K562 (cell line): ENCODE data around the gene SAMD14.

Source experiments
- EP300 ChIP-seq: IDR thresholded peaks from 2 replicates; pipeline ENCODE4 v1.6.1; 2012; ENCODE audit warnings: low read length, improper control_type of control experiment
- HMGXB4 ChIP-seq: sonication (generic); formaldehyde crosslinking; IDR thresholded peaks from 2 replicates; pipeline ENCODE4 v1.8.1; 2023; ENCODE audit warnings: mild to moderate bottlenecking, missing genetic modification reagents
- MTA2 ChIP-seq: fragments of 450-650 bp; IDR thresholded peaks from 2 replicates; pipeline ENCODE4 v1.6.1; 2016; ENCODE audit warnings: low read depth
- NONO ChIP-seq, 2 experiments: fragments of 200-400 bp in 1 of 2; fragments of 450-650 bp in 1 of 2; formaldehyde crosslinking in 1 of 2; IDR thresholded peaks; 2 replicates each; pipeline ENCODE4 v1.6.1; 2017; ENCODE audit warnings: low read depth in 2 of 2, mild to moderate bottlenecking in 2 of 2, moderate library complexity in 2 of 2, low read length in 1 of 2
- POLR2AphosphoS5 ChIP-seq: IDR thresholded peaks from 2 replicates; pipeline ENCODE4 v1.6.1; 2011; ENCODE audit warnings: mild to moderate bottlenecking, low read depth, low read length, moderate library complexity; ENCODE audit not compliant: control insufficient read depth, insufficient read depth
- ZNF584 ChIP-seq: fragments of 200-800 bp; sonication (Bioruptor generic); IDR thresholded peaks from 2 replicates; pipeline ENCODE4 v1.6.1; 2016; ENCODE audit warnings: low read depth, mild to moderate bottlenecking, missing genetic modification characterization, missing compliant biosample characterization
- TF ChIP-seq, protein P1 (sequence below): sonication (generic); formaldehyde crosslinking; IDR thresholded peaks from 2 replicates; pipeline ENCODE4 v1.8.0; 2022; ENCODE audit warnings: missing genetic modification reagents, mild to moderate bottlenecking, moderate library complexity, borderline replicate concordance
- TF ChIP-seq, protein P2 (sequence below), 3 experiments: IDR thresholded peaks in 2 of 3; conservative IDR thresholded peaks in 1 of 3; 2 replicates each; pipeline ENCODE4 v1.5.1; 2011 to 2012; ENCODE audit warnings: low read length in 3 of 3, mild to moderate bottlenecking in 3 of 3, control low read depth in 2 of 3, improper control_type of control experiment in 1 of 3, inconsistent platforms in 1 of 3, low read depth in 1 of 3, mixed read lengths in 1 of 3, moderate library complexity in 1 of 3; ENCODE audit not compliant: insufficient read depth in 2 of 3
- TF ChIP-seq, protein P3 (sequence below): IDR thresholded peaks from 2 replicates; pipeline ENCODE4 v1.6.1; 2016; ENCODE audit warnings: missing genetic modification characterization, missing compliant biosample characterization

DNA sequence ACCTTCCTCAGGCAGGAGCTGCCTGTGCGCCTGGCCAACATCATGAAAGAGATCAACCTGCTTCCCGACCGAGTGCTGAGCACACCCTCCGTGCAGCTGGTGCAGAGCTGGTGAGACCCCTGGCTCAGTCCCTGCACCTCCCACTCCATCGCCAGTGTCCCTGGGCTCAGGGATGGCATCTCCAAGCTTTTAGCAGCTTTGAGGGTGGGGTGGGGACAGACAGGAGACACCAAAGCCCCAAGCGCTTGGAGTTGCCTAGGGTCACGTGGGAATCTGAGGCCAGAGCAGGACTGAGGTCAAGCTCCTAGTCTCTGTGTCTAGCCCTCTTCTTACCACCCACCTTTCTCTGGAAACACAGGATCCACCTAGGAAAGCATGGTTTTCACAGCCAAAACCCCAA, 32.5 kb downstream of the SAMD14 start:
- TF ChIP-seq HMGXB4 (CRISPR knock-in tag) (no peak), NONO (IDR thresholded peaks at IDR 0.05; ENCODE audit: low read depth in 2 of 2, low read length in 1 of 2) (no peak), ZNF584 (CRISPR knock-in tag) (no peak), MTA2 (no peak), EP300 (no peak), POLR2AphosphoS5 (no peak)
- TF ChIP-seq, protein P1, sequence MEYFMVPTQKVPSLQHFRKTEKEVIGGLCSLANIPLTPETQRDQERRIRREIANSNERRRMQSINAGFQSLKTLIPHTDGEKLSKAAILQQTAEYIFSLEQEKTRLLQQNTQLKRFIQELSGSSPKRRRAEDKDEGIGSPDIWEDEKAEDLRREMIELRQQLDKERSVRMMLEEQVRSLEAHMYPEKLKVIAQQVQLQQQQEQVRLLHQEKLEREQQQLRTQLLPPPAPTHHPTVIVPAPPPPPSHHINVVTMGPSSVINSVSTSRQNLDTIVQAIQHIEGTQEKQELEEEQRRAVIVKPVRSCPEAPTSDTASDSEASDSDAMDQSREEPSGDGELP (CRISPR knock-in tag) = no peak
- TF ChIP-seq, protein P2, sequence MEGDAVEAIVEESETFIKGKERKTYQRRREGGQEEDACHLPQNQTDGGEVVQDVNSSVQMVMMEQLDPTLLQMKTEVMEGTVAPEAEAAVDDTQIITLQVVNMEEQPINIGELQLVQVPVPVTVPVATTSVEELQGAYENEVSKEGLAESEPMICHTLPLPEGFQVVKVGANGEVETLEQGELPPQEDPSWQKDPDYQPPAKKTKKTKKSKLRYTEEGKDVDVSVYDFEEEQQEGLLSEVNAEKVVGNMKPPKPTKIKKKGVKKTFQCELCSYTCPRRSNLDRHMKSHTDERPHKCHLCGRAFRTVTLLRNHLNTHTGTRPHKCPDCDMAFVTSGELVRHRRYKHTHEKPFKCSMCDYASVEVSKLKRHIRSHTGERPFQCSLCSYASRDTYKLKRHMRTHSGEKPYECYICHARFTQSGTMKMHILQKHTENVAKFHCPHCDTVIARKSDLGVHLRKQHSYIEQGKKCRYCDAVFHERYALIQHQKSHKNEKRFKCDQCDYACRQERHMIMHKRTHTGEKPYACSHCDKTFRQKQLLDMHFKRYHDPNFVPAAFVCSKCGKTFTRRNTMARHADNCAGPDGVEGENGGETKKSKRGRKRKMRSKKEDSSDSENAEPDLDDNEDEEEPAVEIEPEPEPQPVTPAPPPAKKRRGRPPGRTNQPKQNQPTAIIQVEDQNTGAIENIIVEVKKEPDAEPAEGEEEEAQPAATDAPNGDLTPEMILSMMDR (IDR thresholded peaks at IDR 0.05 in 2 of 3, conservative IDR thresholded peaks at IDR 0.05 in 1 of 3; ENCODE audit: insufficient read depth in 2 of 3, low read depth in 1 of 3, low read length in 3 of 3) = no peak
- TF ChIP-seq, protein P3, sequence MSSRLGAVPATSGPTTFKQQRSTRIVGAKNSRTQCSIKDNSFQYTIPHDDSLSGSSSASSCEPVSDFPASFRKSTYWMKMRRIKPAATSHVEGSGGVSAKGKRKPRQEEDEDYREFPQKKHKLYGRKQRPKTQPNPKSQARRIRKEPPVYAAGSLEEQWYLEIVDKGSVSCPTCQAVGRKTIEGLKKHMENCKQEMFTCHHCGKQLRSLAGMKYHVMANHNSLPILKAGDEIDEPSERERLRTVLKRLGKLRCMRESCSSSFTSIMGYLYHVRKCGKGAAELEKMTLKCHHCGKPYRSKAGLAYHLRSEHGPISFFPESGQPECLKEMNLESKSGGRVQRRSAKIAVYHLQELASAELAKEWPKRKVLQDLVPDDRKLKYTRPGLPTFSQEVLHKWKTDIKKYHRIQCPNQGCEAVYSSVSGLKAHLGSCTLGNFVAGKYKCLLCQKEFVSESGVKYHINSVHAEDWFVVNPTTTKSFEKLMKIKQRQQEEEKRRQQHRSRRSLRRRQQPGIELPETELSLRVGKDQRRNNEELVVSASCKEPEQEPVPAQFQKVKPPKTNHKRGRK = no peak
